Astrocyte of the spinal cord (primary cell): ENCODE results near the gene SLC9C2.

Experiments used
- DNase-seq: peaks from one replicate; pipeline ENCODE4 v3.0.0; 2011; ENCODE audit warnings: low read depth, low spot score
- H3K4me3 ChIP-seq: 2 replicates; pipeline ENCODE4 v1.5.1; 2011; ENCODE audit warnings: low read depth, mild to moderate bottlenecking, low read length, moderate library complexity
- CTCF ChIP-seq: IDR thresholded peaks from 2 replicates; pipeline ENCODE4 v1.5.1; 2012; ENCODE audit warnings: low read depth, mild to moderate bottlenecking, low read length, inconsistent platforms
- in situ Hi-C: cut with HindIII; loops from 2 replicates; pipeline ENCODE4 v1.10.0; 2017; ENCODE audit warnings: low sequenced_read_pairs

The SLC9C2 gene

DNA sequence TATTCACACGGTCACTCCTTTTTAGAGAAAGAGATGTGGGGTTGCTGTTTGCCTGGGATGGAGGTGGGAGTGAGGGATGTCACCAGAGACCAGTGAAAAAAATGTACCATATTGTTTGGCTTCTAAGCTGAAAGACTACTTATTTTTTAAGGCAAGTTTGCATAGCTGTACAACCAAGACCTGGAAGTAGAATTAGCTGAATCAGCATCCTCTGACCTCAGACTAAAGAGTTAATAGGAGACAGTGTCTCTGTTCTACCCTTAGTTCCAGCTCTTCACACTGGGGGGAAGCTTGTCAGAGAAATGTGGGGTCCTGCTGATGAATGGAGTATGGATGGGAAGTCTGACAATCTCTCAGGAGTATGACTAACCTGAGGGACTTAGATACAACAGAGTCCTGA lies 41.6 kb downstream of the SLC9C2 start:
- no peak for TF ChIP-seq CTCF

GRCh38 chr1:173560285-173560880 lies 42.5 kb downstream of the SLC9C2 start:
- in situ Hi-C loops: no loop called here
- no peak for DNase-seq
- no peak overlapping the region for H3K4me3 ChIP-seq
- TF ChIP-seq CTCF: no peak

More for the DNA sequence above, 41.6 kb downstream of the SLC9C2 start:
- no peak for DNase-seq
- H3K4me3 ChIP-seq: no peak overlapping the region
- in situ Hi-C loops: no loop called here

DNA sequence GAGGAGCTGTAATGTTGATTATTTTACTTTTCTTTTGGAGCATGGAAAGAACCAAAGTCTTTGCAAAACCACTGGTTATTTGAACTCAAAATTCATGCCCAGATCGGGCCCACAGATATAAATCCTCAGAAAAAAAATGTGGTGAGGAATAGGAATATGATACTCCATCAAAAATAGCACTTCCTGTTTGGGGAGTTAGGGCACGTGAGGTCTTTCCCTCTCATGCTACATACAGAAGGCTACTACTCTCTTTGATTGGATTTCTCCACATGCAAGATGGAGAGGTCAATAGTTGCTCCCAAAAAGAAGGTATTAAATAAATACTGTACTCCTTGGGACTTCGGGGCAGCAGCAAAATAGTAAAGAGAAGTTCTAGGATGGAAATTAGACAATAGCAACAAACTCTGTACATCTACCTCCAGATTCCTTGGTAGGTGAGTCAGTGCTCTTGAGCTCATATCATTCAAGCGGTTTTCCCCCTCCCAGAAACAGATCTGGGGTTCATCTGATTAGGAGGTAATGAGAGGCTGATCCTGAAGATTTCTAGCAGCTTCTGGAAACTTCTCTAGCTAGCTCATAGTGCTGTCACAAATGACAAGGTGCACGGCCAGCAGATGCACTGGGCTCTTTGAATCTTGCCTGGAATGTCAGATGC lies 47.1 kb downstream of the SLC9C2 start:
- no peak for TF ChIP-seq CTCF
- in situ Hi-C loops: no loop called here
- DNase-seq: no peak
- H3K4me3 ChIP-seq: no peak overlapping the region

DNA sequence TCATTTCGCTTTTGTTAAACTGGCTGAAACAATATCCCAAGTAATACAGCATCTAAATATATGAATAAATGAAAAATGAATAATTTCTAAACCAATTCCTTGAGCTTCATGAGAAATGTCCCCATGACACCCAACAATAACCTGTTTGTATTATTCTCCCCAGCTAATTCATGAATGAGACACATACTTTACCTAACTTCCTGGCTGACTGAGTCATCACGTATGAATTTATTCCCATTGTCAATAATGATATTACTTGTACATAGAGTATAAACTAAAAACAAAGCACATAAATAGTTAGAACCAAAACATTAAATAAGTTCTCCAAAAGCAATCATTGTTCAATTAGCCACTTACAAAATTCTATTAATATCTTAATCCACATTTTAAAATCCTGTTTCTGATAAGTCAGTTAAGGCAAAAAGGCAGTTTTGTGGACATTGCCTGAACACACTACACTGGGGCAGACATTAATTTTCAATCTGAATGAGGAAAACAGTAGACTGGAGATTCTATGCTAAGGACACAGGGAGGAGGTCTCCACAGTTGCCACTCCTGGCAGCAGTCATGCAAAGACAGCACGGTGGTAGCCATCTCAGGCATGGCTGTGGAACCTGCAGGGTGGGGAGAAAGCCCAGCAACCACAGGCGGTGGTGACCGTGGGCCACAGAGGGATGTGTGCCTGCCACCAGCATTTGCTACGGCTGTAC lies 48.2 kb downstream of the SLC9C2 start:
- in situ Hi-C loops: no loop called here
- no peak for DNase-seq

DNA sequence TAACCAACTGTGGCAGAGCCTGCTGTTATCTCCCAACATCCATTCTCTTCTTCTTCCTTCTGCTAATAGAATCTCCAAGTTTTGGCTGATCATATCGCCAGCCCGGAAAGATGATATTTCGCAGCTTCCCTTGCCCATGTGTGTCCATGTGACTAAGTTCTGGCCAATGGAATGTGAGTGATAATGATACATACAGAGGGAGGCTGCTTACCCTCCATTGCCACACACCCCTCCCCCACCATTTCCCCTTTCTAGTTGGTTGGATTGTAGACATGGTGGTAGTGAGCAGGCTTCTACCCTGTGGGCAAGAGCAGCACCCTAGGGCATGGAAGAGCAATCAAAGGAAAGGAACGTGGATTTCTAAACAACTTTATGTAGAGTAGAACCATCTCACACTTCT lies 48.8 kb downstream of the SLC9C2 start:
- DNase-seq: no peak
- in situ Hi-C loops: no loop called here
- TF ChIP-seq CTCF: no peak
- no peak overlapping the region for H3K4me3 ChIP-seq

More for the DNA sequence above, 48.2 kb downstream of the SLC9C2 start:
- no peak overlapping the region for H3K4me3 ChIP-seq
- no peak for TF ChIP-seq CTCF

- DNase-seq: no peak
- no peak for TF ChIP-seq CTCF
- in situ Hi-C loops: no loop called here
- H3K4me3 ChIP-seq: no peak overlapping the region
Measured at GRCh38 chr1:173553312-173553711, 49.6 kb downstream of the SLC9C2 start.
